ENCODE measurements around the gene OSBPL3.

OSBPL3 gene

DNA sequence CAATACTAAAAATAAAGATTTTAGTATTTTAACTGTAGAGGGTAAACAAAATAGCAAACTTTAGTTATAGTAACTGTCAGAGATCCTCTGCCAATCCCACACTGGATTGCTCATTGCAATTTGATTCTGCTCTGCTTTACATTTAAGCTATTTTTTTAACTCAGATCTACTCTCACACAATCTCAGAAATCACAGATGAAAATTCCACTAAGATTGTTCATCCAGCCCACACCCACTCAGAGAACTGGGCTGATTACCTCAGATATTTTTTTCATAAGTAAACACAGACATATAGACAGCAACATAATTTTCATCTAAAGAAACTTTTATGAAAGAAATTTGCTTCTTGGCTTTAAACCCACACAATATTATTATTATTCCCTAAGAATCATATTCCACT, 7.0 kb downstream of the OSBPL3 start:
- H3K4me3 ChIP-seq (ENCODE audit: insufficient read depth, low read length, poor library complexity, severe bottlenecking): no peak overlapping the region

DNA sequence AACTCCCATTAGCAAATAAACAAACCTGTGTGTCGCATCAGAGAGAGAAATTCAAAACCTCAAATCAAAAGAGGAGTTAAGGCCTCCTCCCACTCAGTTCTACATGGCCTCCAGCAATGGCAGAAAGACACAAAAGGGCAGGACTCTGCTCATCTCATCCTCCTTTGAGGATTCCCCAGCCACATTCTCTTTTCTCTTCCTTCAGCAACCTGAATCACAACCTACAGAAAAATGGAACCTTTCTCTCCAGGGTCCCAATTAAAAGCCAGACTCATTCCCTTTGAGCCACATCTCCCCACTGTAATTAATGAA, 7.9 kb downstream of the OSBPL3 start:
- no peaks in the 10 kb centered on the region for H3K36me3 ChIP-seq (ENCODE audit: low read length)
- TF ChIP-seq, protein P1, sequence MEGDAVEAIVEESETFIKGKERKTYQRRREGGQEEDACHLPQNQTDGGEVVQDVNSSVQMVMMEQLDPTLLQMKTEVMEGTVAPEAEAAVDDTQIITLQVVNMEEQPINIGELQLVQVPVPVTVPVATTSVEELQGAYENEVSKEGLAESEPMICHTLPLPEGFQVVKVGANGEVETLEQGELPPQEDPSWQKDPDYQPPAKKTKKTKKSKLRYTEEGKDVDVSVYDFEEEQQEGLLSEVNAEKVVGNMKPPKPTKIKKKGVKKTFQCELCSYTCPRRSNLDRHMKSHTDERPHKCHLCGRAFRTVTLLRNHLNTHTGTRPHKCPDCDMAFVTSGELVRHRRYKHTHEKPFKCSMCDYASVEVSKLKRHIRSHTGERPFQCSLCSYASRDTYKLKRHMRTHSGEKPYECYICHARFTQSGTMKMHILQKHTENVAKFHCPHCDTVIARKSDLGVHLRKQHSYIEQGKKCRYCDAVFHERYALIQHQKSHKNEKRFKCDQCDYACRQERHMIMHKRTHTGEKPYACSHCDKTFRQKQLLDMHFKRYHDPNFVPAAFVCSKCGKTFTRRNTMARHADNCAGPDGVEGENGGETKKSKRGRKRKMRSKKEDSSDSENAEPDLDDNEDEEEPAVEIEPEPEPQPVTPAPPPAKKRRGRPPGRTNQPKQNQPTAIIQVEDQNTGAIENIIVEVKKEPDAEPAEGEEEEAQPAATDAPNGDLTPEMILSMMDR (IDR thresholded peaks at IDR 0.05; ENCODE audit: insufficient read depth, low read length, poor library complexity, severe bottlenecking): no peak
- no peak for TF ChIP-seq EZH2phosphoT487 (conservative IDR thresholded peaks at IDR 0.05; ENCODE audit: low read length)
- no peaks in the 10 kb centered on the region for H3K9me2 ChIP-seq (replicated peaks; ENCODE audit: insufficient read depth, low read length)
- no peaks in the 10 kb centered on the region for H3K9me3 ChIP-seq (ENCODE audit: insufficient read depth, low read length)
- no peaks in the 10 kb centered on the region for H3K27me3 ChIP-seq (ENCODE audit: low read length)
- no peak overlapping the region for H3K4me2 ChIP-seq (ENCODE audit: low read depth, low read length, poor library complexity, severe bottlenecking)
- H4K20me1 ChIP-seq (ENCODE audit: low read depth, low read length): peaks cover 78% of the 10 kb centered on the region
- H3F3A ChIP-seq (ENCODE audit: insufficient read depth): peaks cover 8% of the 10 kb centered on the region; the same call in 1 of the 2 replicates
- H3K79me2 ChIP-seq (ENCODE audit: insufficient read depth, low read length): peaks cover 100% of the 10 kb centered on the region
- no peak overlapping the region for H2AFZ ChIP-seq (ENCODE audit: low read depth, low read length, severe bottlenecking)
- no peak overlapping the region for H3K27ac ChIP-seq (ENCODE audit: low read depth, low read length)
- H3K9ac ChIP-seq (ENCODE audit: low read length): no peak overlapping the region
- no peak overlapping the region for H3K4me3 ChIP-seq (ENCODE audit: insufficient read depth, low read length, poor library complexity, severe bottlenecking)

More for the DNA sequence above, 7.0 kb downstream of the OSBPL3 start:
- Histone ChIP-seq H4K20me1 (ENCODE audit: low read depth, low read length) (peaks cover 74% of the 10 kb centered on the region), H3K9me3 (ENCODE audit: insufficient read depth, low read length) (no peaks in the 10 kb centered on the region), H3K27ac (ENCODE audit: low read depth, low read length) (no peak overlapping the region), H3K27me3 (ENCODE audit: low read length) (no peaks in the 10 kb centered on the region), H2AFZ (ENCODE audit: low read depth, low read length, severe bottlenecking) (no peak overlapping the region), H3K4me2 (ENCODE audit: low read depth, low read length, poor library complexity, severe bottlenecking) (peak overlapping the region; percentile 21), H3K79me2 (ENCODE audit: insufficient read depth, low read length) (peaks cover 100% of the 10 kb centered on the region), H3K9me2 (replicated peaks; ENCODE audit: insufficient read depth, low read length) (no peaks in the 10 kb centered on the region), H3K9ac (ENCODE audit: low read length) (no peak overlapping the region), H3K36me3 (ENCODE audit: low read length) (no peaks in the 10 kb centered on the region), H3F3A (ENCODE audit: insufficient read depth) (0 out of 2 replicates have a peak, but pooled peaks cover under 1% of the 10 kb centered on the region)
- no peak for TF ChIP-seq EZH2phosphoT487 (conservative IDR thresholded peaks at IDR 0.05; ENCODE audit: low read length)
- TF ChIP-seq, protein P1 (IDR thresholded peaks at IDR 0.05; ENCODE audit: insufficient read depth, low read length, poor library complexity, severe bottlenecking): no peak

DNA sequence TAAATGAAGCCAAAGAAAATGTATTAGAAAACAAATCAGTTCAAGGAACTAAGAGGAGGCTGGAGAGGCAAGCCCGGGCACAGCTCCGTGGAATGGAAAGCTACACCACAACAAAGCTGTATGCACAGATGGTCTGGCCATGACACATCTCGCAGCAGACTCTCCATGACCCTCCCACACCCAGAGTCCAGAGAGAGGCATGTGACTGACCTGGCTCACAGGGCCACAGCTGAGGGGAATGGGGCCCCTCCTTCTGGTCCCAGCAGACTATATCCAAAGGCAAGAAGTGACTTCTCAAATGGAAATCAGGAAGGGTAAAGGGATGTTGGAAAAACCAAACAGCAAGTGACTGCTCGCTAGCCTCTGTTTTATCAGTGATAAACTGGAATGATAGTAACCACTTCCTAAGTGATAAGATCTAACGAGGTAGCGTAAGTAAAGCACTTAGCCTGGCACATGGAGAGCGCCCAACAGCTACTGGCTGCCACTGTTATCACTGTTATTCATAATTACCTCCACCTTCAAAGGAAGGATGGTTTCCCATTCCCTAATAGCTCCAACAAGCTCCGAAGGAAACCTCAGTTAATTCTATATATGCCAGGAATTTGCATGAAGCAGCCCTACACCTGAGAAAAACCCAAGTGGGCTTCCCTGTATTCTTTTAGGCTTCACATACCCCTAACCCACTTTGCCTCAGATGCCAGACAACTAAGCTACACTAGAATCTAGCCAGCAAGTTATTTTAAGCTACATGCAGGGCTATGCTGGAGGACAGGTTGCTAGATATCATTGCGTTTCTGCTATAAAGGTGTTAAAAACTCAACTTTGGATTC, 8.4 kb downstream of the OSBPL3 start:
- H4K20me1 ChIP-seq (ENCODE audit: low read depth, low read length): peaks cover 78% of the 10 kb centered on the region

More for the DNA sequence above, 8.4 kb downstream of the OSBPL3 start:
- no peaks in the 10 kb centered on the region for H3K36me3 ChIP-seq (ENCODE audit: low read length)
- no peaks in the 10 kb centered on the region for H3K9me3 ChIP-seq (ENCODE audit: insufficient read depth, low read length)
- H3F3A ChIP-seq (ENCODE audit: insufficient read depth): peaks cover 13% of the 10 kb centered on the region; the same call in 1 of the 2 replicates
- no peaks in the 10 kb centered on the region for H3K27me3 ChIP-seq (ENCODE audit: low read length)
- no peak overlapping the region for H3K9ac ChIP-seq (ENCODE audit: low read length)
- no peak overlapping the region for H3K4me3 ChIP-seq (ENCODE audit: insufficient read depth, low read length, poor library complexity, severe bottlenecking)
- TF ChIP-seq, protein P1 (IDR thresholded peaks at IDR 0.05; ENCODE audit: insufficient read depth, low read length, poor library complexity, severe bottlenecking): no peak
- TF ChIP-seq EZH2phosphoT487 (conservative IDR thresholded peaks at IDR 0.05; ENCODE audit: low read length): no peak
- H2AFZ ChIP-seq (ENCODE audit: low read depth, low read length, severe bottlenecking): no peak overlapping the region
- H3K9me2 ChIP-seq (replicated peaks; ENCODE audit: insufficient read depth, low read length): no peaks in the 10 kb centered on the region
- H3K4me2 ChIP-seq (ENCODE audit: low read depth, low read length, poor library complexity, severe bottlenecking): no peak overlapping the region
- peaks cover 100% of the 10 kb centered on the region for H3K79me2 ChIP-seq (ENCODE audit: insufficient read depth, low read length)
- no peak overlapping the region for H3K27ac ChIP-seq (ENCODE audit: low read depth, low read length)
